Thoracic aorta (tissue), 2 donors: ENCODE results near the gene PTPN1. TPM values are rescaled to one million over a fixed set of nuclear protein-coding genes. Genes with fewer than 3 reads are reported as not detected.

Experiments used
- ATAC-seq: fragments of 150-250 bp; one replicate; pipeline ENCODE4 v1.8.0; 2017; ENCODE audit warnings: low read depth; ENCODE audit not compliant: insufficient number of reproducible peaks, low FRiP score
- DNase-seq: peaks from one replicate; pipeline ENCODE4 v3.0.0-alpha.2; 2020; ENCODE audit warnings: low spot score
- H3K27ac ChIP-seq, 2 donors: fragments of 200-600 bp; sonication (generic); 1 replicate in 1 of 2; 2 replicates in 1 of 2; pipeline ENCODE4 v1.5.1; 2016; ENCODE audit warnings: mild to moderate bottlenecking in 2 of 2, moderate library complexity in 2 of 2
- H3K27me3 ChIP-seq: fragments of 200-600 bp; sonication (generic); replicated peaks from 2 replicates; pipeline ENCODE4 v1.6.0; 2016; ENCODE audit warnings: mild to moderate bottlenecking; ENCODE audit not compliant: insufficient read depth
- H3K36me3 ChIP-seq: fragments of 200-600 bp; sonication (generic); one replicate; pipeline ENCODE4 v1.5.1; 2016
- H3K4me1 ChIP-seq, 2 donors: fragments of 200-600 bp; sonication (generic); 1 replicate in 1 of 2; 2 replicates in 1 of 2; pipeline versions ENCODE4 v1.5.1 to v1.6.0; 2016; ENCODE audit warnings: low read depth in 2 of 2, mild to moderate bottlenecking in 1 of 2; ENCODE audit not compliant: control insufficient read depth in 1 of 2
- H3K4me3 ChIP-seq: fragments of 200-600 bp; sonication (generic); 2 replicates; pipeline ENCODE4 v1.5.1; 2016; ENCODE audit warnings: mild to moderate bottlenecking
- H3K9me3 ChIP-seq: fragments of 200-600 bp; sonication (generic); 2 replicates; pipeline ENCODE4 v1.5.1; 2016
- CTCF ChIP-seq: fragments of 200-600 bp; sonication (generic); IDR thresholded peaks from one replicate; pipeline ENCODE4 v1.5.1; 2019; ENCODE audit warnings: antibody characterized with exemption
- total RNA-seq, 2 donors: library from RNA; depleted of rRNA; stranded (reverse); fragments of >200 nt; gene quantifications; one replicate each; pipeline versions ENCODE4 v1.1.0 to v1.2.3, GENCODE V29; 2016

Gene PTPN1
- total RNA-seq, 2 donors from 2014 or later, result 32.5 to 68.9 TPM

DNA sequence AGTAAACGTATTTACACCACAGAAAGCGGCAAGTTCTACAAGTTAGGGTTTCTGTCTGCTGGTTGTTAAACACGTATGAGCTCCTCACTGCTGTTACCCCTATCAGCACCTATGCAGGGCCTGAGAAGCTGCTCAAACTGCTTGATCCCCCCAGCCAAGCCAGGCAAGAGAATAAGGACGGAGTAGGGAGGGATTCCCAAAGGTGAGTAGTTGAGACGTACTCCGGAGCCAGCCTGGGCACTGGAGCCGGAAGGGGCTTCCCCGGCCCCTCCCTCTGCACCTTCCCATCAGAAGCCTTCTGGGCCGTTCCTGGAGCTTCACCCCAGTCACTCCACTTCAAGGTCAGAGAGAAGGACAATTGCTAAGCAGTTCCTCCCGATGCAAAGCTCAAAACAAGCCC lies 123.2 kb downstream of the PTPN1 start:
- no peaks in the 10 kb centered on the region for H3K36me3 ChIP-seq
- H3K4me3 ChIP-seq, result no peak overlapping the region
- TF ChIP-seq CTCF, result no peak
- peaks cover 12 to 21% of the 10 kb centered on the region in 2 donors for H3K4me1 ChIP-seq
- no peak overlapping the region for H3K27ac ChIP-seq
- no peaks in the 10 kb centered on the region for H3K27me3 ChIP-seq
- DNase-seq (no peak), ATAC-seq (no peak)
- no peaks in the 10 kb centered on the region for H3K9me3 ChIP-seq

DNA sequence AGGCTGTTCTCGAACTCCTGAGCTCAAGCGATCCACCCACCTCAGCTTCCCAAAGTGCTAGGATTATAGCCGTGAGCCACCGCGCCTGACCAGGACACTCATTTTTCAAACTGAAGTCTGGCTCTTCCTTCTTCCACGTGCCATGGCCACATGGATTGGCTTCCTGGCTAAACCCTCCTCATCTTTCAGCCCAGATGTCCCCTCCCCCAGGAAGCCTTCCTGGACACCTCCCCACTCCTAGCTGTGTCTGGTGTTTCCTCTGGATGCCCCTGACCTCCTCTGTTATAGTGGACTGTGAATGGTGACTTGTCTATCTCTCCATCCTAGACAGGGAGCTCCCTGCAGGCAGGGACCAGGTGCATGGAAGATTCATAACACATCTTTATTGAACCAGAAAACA lies 124.0 kb downstream of the PTPN1 start:
- Histone ChIP-seq H3K9me3 (no peaks in the 10 kb centered on the region), H3K4me1 (peaks cover 12 to 21% of the 10 kb centered on the region in 2 donors), H3K27me3 (no peaks in the 10 kb centered on the region), H3K36me3 (no peaks in the 10 kb centered on the region), H3K4me3 (no peak overlapping the region), H3K27ac (no peak overlapping the region)
- no peak for ATAC-seq
- DNase-seq, result no peak
- no peak for TF ChIP-seq CTCF

Other genes starting within 250 kb of the PTPN1 start
- gene RIPOR3, start 181.2 kb downstream of the PTPN1 start, total RNA-seq, result 1 to 10 TPM; 4.5 to 8.4 TPM
- gene PARD6B, start 221.2 kb downstream of the PTPN1 start, total RNA-seq, result 10 to 100 TPM in 1 of 2 donors, 1 to 10 TPM in 1; 2.8 to 10.7 TPM